Body of pancreas (tissue), 4 donors: ENCODE measurements around the gene ATP4B. TPM values are rescaled to one million over a fixed set of nuclear protein-coding genes. Genes with fewer than 3 reads are reported as not detected.
"Not testable (repeated sequence)": the region's sequence is repeated elsewhere in the genome, so short reads cannot be mapped to it uniquely, and the experiment has no call there.

Source experiments
- ATAC-seq: fragments of 150-250 bp; one replicate; pipeline ENCODE4 v1.9.1; 2016
- DNase-seq, 4 donors: peaks; one replicate each; pipeline ENCODE4 v3.0.0-alpha.2; 2019
- H3K27ac ChIP-seq, 4 donors: fragments of 200-600 bp; sonication (generic); 1 replicate in 3 of 4; 2 replicates in 1 of 4; pipeline versions ENCODE4 v1.5.1 to v1.6.1; 2016 to 2019; ENCODE audit warnings: mild to moderate bottlenecking in 1 of 4, mixed read lengths in 1 of 4, moderate library complexity in 1 of 4
- H3K27me3 ChIP-seq, 2 donors: fragments of 200-600 bp; sonication (generic); one replicate each; pipeline ENCODE4 v1.6.0; 2016; ENCODE audit warnings: mild to moderate bottlenecking in 1 of 2
- H3K36me3 ChIP-seq, 2 donors: fragments of 200-600 bp; sonication (generic); replicated peaks in 1 of 2; 2 replicates each; pipeline ENCODE4 v1.5.1; 2016; ENCODE audit warnings: low read depth in 2 of 2; ENCODE audit not compliant: insufficient read depth in 1 of 2
- H3K4me1 ChIP-seq: fragments of 200-600 bp; sonication (generic); one replicate; pipeline ENCODE4 v1.6.0; 2016
- H3K4me3 ChIP-seq, 2 donors: fragments of 200-600 bp; sonication (generic); 1 replicate in 1 of 2; 2 replicates in 1 of 2; pipeline ENCODE4 v1.5.1; 2016 to 2019
- H3K9me3 ChIP-seq, 3 donors: fragments of 200-600 bp; sonication (generic); 1 replicate in 2 of 3; 2 replicates in 1 of 3; pipeline ENCODE4 v1.5.1; 2016
- POLR2A ChIP-seq, 3 donors: fragments of 450-650 bp; IDR thresholded peaks; one replicate each; pipeline ENCODE4 v1.6.1; 2016; ENCODE audit warnings: antibody characterized with exemption in 3 of 3, mild to moderate bottlenecking in 2 of 3
- WGBS, 2 donors: methylation state at CpG; one replicate each; pipeline ENCODE4 v1.1.5; 2017; 5-methylcytosine and 5-hydroxymethylcytosine counted together
- intact Hi-C: fragments of 100-400 bp; cut with DNase I; formaldehyde crosslinking; loops from one replicate; pipeline ENCODE4 v1.15.1; 2023
- total RNA-seq, 2 donors: library from RNA; depleted of rRNA; stranded (reverse); fragments of >200 nt; gene quantifications; one replicate each; pipeline ENCODE4 v1.1.0, GENCODE V29; 2016
- TF ChIP-seq, protein P1 (sequence below), 7 experiments: fragments of 450-650 bp in 4 of 7; fragments of 200-600 bp in 3 of 7; sonication (generic) in 3 of 7; IDR thresholded peaks; one replicate each; pipeline ENCODE4 v1.5.1; 2016 to 2019; ENCODE audit warnings: antibody characterized with exemption in 7 of 7

ATP4B gene
- total RNA-seq, 2 donors from 2014 or later: not detected

DNA sequence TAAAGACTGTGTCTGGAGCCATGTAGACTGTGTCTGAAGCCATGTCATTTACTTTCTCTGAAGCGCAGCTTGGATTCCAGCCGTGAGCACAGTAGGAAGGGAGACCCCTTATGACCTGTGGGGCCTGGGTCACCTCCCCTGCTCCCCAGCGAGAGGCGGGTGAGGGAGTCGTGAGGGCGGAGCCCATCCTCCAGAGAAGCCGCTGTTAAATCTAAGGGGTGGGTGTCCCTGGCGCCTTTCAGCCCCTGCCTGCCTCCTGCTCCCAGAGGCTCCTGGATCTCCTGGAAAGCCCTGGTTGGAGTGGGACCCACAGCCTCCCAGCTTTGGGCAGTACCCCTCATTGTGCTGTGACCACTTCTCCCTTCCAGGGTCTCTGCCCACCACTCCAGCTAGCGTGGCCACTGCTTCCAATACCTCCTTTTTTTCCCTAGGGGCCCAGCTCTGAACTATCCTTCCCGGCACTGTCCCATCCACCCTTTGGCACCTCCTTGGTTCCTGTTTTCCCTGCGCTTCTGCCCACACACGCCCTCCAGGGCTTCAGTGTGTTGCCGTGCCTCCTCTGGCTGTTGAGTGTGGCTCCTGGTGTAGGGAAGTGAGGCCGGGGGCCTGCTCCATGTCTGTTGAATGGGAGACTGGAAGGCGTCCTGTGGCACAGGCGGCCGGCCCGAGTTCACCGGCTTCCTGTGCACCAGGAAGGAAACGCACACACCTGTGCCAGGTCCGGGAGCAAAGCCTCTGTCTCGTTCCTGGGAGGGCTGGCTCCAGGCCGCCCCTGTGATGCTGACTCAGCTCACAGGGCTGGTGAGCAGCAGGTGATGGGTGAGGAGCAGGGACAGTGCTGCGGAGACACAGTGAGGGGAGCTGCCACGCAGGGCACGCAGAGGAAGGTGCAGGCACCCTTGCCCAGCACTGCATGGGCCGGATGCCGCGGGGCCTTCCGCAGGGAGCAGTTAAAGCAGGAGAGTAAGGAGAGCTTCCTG is 29.4 kb downstream of the ATP4B start:
- H3K27me3 ChIP-seq: no peaks in the 10 kb centered on the region
- DNase-seq (no peak), ATAC-seq (no peak)
- intact Hi-C loops: no loop called here
- no peaks in the 10 kb centered on the region for H3K4me1 ChIP-seq
- no peaks in the 10 kb centered on the region for H3K9me3 ChIP-seq
- H3K27ac ChIP-seq: no peak overlapping the region
- no peak for TF ChIP-seq POLR2A (IDR thresholded peaks at IDR 0.05)
- TF ChIP-seq, protein P1, sequence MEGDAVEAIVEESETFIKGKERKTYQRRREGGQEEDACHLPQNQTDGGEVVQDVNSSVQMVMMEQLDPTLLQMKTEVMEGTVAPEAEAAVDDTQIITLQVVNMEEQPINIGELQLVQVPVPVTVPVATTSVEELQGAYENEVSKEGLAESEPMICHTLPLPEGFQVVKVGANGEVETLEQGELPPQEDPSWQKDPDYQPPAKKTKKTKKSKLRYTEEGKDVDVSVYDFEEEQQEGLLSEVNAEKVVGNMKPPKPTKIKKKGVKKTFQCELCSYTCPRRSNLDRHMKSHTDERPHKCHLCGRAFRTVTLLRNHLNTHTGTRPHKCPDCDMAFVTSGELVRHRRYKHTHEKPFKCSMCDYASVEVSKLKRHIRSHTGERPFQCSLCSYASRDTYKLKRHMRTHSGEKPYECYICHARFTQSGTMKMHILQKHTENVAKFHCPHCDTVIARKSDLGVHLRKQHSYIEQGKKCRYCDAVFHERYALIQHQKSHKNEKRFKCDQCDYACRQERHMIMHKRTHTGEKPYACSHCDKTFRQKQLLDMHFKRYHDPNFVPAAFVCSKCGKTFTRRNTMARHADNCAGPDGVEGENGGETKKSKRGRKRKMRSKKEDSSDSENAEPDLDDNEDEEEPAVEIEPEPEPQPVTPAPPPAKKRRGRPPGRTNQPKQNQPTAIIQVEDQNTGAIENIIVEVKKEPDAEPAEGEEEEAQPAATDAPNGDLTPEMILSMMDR (IDR thresholded peaks at IDR 0.05): no peak
- 92 to 96% methylated on average over 18 to 30 of the region's 30 CpGs for WGBS, 2 donors
- H3K4me3 ChIP-seq: no peak overlapping the region
- peaks cover 0 to 5% of the 10 kb centered on the region in 2 donors for H3K36me3 ChIP-seq

DNA sequence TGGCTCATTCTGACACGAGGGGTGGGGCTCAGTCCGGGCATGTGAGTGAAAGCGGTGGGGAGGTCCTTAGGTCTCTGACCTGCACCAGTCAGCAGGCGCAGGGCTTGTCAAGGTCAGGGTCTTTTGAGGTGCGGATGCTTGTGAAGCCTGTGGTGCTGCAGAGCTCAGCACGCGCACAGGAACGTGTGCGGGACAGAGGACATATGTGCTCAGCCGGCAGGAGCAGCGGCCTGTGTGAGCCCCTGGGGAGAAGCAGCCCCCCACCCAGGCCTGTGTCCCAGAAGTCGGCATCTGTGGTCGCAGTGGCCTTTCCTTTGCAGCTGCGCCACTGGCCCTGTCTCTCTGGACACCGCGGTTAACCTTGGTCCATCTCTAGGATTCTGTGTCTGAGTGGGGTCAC is 30.9 kb downstream of the ATP4B start:
- no peak for ATAC-seq
- intact Hi-C loops: no loop called here

DNA sequence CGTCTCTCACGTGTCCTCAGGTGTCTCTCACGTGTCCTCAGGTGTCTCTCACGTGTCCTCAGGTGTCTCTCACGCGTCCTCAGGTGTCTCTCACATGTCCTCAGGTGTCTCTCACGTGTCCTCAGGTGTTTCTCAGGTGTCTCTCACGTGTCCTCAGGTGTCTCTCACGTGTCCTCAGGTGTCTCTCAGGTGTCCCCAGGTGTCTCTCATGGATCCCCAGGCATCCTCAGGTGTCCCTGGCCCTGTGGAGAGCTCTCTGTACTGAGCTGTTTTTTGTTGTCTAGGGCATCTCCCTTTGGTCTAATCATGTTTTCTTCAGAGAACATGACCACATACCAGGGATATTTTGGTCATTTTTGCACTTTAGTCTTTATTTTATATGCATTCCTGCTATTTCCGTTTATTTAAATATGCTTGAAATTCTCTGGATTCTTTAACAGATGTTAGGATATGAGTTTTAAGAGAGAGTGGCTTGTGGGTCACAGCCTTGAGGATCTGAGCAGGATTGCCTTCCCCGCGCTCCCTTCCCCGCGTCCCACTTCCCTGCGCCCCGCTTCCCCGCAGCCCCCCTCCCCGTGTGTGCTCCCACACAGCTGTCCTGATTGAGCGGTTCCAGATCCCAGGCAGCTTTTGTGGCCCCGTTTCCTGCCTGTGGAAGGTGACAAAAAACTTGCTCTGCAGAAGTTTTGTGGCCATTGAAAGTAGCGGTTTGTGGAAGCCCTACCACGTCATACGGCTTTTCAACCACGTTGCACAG is 31.9 kb downstream of the ATP4B start:
- ATAC-seq: no peak

More for the DNA sequence above, 30.9 kb downstream of the ATP4B start:
- no peaks in the 10 kb centered on the region for H3K4me1 ChIP-seq
- TF ChIP-seq, protein P1 (IDR thresholded peaks at IDR 0.05): no peak
- no peak for TF ChIP-seq POLR2A (IDR thresholded peaks at IDR 0.05)
- WGBS, 2 donors: 87 to 93% methylated on average over 11 to 15 of the region's 16 CpGs
- no peak overlapping the region for H3K4me3 ChIP-seq
- DNase-seq: no peak
- peaks cover 0 to 5% of the 10 kb centered on the region in 2 donors for H3K36me3 ChIP-seq
- H3K27me3 ChIP-seq: no peaks in the 10 kb centered on the region
- no peak overlapping the region for H3K27ac ChIP-seq
- H3K9me3 ChIP-seq: no peaks in the 10 kb centered on the region

DNA sequence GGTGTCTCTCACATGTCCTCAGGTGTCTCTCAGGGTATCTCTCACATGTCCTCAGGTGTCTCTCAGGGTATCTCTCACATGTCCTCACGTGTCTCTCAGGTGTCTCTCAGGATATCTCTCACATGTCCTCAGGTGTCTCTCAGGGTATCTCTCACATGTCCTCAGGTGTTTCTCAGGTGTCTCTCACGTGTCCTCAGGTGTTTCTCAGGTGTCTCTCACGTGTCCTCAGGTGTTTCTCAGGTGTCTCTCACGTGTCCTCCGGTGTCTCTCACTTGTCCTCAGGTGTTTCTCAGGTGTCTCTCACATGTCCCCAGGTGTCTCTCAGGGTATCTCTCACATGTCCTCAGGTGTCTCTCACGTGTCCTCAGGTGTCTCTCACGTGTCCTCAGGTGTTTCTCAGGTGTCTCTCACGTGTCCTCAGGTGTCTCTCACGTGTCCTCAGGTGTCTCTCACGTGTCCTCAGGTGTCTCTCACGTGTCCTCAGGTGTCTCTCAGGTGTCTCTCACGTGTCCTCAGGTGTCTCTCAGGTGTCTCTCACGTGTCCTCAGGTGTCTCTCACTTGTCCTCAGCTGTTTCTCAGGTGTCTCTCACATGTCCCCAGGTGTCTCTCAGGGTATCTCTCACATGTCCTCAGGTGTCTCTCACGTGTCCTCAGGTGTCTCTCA is 33.2 kb downstream of the ATP4B start:
- H3K4me1 ChIP-seq, H3K27me3 ChIP-seq, H3K9me3 ChIP-seq, H3K4me3 ChIP-seq, H3K36me3 ChIP-seq, H3K27ac ChIP-seq, ATAC-seq, DNase-seq, intact Hi-C loops: not testable (repeated sequence)
- 92 to 95% methylated on average over 14 of the region's 14 CpGs for WGBS, 2 donors

More for the DNA sequence above, 31.9 kb downstream of the ATP4B start:
- H3K9me3 ChIP-seq: no peaks in the 10 kb centered on the region
- H3K4me1 ChIP-seq: no peaks in the 10 kb centered on the region
- no peak for DNase-seq
- WGBS, 2 donors: 87 to 88% methylated on average over 24 of the region's 24 CpGs
- H3K27me3 ChIP-seq: no peaks in the 10 kb centered on the region
- H3K27ac ChIP-seq: no peak overlapping the region
- no peak overlapping the region for H3K4me3 ChIP-seq
- intact Hi-C loops: no loop called here
- TF ChIP-seq, protein P1 (IDR thresholded peaks at IDR 0.05): no peak
- no peak for TF ChIP-seq POLR2A (IDR thresholded peaks at IDR 0.05)
- no peaks in the 10 kb centered on the region for H3K36me3 ChIP-seq

DNA sequence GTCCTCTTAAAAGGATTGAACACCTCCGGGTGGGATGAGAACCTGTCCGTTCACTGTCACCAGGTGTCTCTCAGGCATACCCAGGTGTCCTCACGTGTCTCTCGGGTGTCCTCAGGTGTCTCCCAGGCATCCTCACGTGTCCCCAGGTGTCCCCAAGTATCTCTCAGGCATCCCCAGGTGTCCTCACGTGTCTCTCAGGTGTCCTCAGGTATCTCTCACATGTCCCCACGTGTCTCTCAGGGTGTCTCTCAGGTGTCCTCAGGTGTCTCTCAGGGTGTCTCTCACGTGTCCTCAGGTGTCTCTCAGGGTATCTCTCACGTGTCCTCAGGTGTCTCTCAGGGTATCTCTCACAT is 33.8 kb downstream of the ATP4B start:
- Histone ChIP-seq H3K4me1 (no peaks in the 10 kb centered on the region), H3K9me3 (no peaks in the 10 kb centered on the region), H3K36me3 (no peaks in the 10 kb centered on the region), H3K27me3 (no peaks in the 10 kb centered on the region), H3K27ac (no peak overlapping the region), H3K4me3 (no peak overlapping the region)
- intact Hi-C loops: no loop called here
- WGBS, 2 donors: 93 to 94% methylated on average over 9 of the region's 9 CpGs
- no peak for DNase-seq
- no peak for ATAC-seq
- TF ChIP-seq POLR2A (IDR thresholded peaks at IDR 0.05): no peak
- TF ChIP-seq, protein P1 (IDR thresholded peaks at IDR 0.05): no peak
